IPS-15b (cell line): ENCODE data around the gene ARFGAP3.

Experiments used
- H3K27me3 ChIP-seq: one replicate; pipeline ENCODE4 v1.6.1; 2013; ENCODE audit warnings: low read length; ENCODE audit not compliant: control insufficient read depth, insufficient read depth
- H3K36me3 ChIP-seq: one replicate; pipeline ENCODE4 v1.6.1; 2013; ENCODE audit warnings: low read length; ENCODE audit not compliant: control insufficient read depth, insufficient read depth
- H3K4me1 ChIP-seq: one replicate; pipeline ENCODE4 v1.6.1; 2013; ENCODE audit warnings: mild to moderate bottlenecking, low read length; ENCODE audit not compliant: control insufficient read depth, insufficient read depth
- H3K4me3 ChIP-seq: one replicate; pipeline ENCODE4 v1.5.1; 2013; ENCODE audit warnings: low read depth, low read length
- H3K9ac ChIP-seq: one replicate; pipeline ENCODE4 v1.6.1; 2013; ENCODE audit warnings: low read depth, mild to moderate bottlenecking, low read length
- H3K9me3 ChIP-seq: one replicate; pipeline ENCODE4 v1.6.1; 2013; ENCODE audit warnings: mild to moderate bottlenecking, low read length; ENCODE audit not compliant: control insufficient read depth, insufficient read depth

Gene ARFGAP3

DNA sequence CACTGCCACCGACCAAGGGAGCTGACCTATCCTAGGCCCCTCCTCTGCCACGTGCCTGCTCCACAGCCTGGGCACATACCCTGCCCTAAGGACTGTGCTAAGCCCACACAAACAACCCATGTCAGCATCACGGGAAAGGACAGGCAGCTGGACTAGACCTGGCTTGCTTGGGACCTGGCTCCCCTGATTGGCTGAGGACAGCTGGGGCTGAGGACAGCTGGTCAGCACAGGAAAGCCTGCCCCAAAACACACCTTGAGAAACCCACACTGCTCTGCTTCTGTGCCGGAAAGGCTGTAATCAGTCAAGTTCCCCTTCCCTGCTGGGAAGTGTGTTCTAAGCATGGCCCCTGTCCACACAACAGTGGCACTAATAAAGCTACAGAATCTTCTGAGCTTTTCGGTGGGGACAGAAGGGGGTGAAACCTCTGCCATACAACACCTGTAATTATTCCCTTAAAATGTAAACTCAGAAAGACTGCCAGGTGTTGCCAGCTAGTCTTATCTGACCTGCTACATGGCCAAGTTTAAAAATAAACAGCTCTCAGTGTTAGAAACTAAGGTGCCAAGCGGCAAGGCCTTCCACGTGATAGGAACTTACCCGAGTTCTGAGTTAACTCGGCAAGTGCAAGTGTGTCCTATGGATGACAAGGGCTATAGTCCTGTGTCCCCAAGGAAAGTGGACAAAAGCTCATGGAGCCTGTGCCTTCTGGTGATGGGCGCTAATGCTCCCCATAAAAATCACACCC, 35.7 kb upstream of the ARFGAP3 start:
- Histone ChIP-seq H3K9me3 (no peaks in the 10 kb centered on the region), H3K27me3 (no peaks in the 10 kb centered on the region), H3K36me3 (peaks cover 29% of the 10 kb centered on the region), H3K4me3 (no peak overlapping the region), H3K4me1 (no peaks in the 10 kb centered on the region), H3K9ac (no peak overlapping the region)

DNA sequence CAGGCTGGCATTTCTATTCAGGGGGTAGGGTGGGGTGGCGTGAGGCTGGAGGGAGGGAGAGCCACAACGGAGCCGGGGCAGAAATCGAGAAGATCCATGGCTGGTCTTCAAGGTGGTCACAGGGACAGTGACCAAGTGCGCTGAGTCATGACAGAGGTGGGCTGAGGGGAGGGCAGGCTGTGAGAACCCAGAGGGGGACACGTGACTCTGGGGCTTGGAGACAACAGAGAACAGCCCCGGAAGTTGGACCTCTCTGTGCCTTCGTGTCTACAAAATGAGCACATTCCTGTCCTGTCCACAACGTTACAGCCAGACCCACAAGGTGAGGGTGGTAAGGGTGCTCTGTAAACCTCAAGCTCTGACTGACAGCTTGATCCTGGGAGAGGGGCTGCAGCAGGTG, 35.1 kb upstream of the ARFGAP3 start:
- Histone ChIP-seq H3K4me3 (no peak overlapping the region), H3K27me3 (no peaks in the 10 kb centered on the region), H3K9ac (no peak overlapping the region), H3K9me3 (no peaks in the 10 kb centered on the region), H3K4me1 (no peaks in the 10 kb centered on the region), H3K36me3 (peaks cover 34% of the 10 kb centered on the region)

DNA sequence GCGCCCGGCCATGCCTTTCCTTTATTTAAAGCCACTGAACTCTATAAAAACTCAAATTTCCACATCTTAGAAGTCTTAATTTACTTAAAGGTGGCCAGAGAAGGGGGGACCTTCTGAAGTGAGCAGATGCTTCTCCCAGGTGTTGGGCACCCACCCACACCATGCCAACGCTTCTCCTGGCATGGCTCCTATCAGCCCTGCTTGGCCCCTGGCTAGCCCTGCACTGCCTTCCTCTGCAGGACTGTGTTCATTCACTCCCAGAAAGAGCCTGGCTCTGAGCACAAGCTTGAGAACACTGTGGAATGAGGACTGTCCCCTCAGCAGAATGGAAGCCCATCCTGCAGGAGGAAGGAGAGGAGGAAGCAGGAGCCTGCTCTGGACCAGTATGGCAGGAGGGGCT, 34.6 kb upstream of the ARFGAP3 start:
- H3K4me1 ChIP-seq = no peaks in the 10 kb centered on the region
- H3K27me3 ChIP-seq = no peaks in the 10 kb centered on the region
- H3K36me3 ChIP-seq = peaks cover 39% of the 10 kb centered on the region
- no peaks in the 10 kb centered on the region for H3K9me3 ChIP-seq
- no peak overlapping the region for H3K9ac ChIP-seq
- no peak overlapping the region for H3K4me3 ChIP-seq

DNA sequence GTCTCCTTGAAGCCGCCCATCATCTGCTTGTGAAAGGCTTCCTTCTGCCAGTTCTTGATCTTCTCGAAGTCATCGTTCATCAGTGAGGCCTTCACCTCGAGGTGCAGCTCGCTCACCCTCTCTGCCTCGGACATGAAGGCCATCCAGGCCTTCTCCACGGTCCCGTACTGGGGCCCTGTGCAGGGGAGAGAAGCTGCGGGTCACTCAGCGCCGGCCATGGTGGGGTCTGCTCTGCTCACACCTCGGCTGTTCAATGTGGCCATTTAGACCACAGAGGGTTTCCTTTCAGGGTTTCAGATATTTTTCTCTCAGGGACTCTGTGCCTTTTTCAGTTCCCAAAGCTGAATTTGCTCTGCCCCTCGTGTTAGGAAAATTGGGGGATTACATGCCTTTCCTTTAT, 33.9 kb upstream of the ARFGAP3 start:
- Histone ChIP-seq H3K9me3 (no peaks in the 10 kb centered on the region), H3K4me1 (no peaks in the 10 kb centered on the region), H3K27me3 (no peaks in the 10 kb centered on the region), H3K4me3 (no peak overlapping the region), H3K36me3 (peaks cover 43% of the 10 kb centered on the region), H3K9ac (no peak overlapping the region)

DNA sequence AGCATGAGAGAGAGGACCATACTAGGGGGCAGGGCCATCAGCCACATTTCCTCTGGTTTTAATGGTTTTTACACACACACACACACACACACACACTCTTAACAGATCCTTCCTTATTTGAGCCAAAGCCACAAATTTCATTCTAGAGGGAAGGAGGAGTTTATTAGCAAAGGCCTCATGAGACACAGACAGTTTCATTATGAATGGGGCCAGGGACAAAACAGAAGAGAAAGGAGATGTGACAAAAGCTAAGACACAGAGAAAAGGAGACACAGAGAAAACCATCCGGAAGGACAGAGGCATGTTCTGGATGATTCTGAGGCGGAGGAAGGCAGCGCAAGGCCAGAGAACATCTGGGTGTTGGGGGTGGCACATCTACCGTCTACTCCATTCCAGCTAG, 32.2 kb upstream of the ARFGAP3 start:
- Histone ChIP-seq H3K9ac (no peak overlapping the region), H3K4me3 (no peak overlapping the region), H3K9me3 (no peaks in the 10 kb centered on the region), H3K36me3 (peaks cover 55% of the 10 kb centered on the region), H3K27me3 (no peaks in the 10 kb centered on the region), H3K4me1 (no peaks in the 10 kb centered on the region)

DNA sequence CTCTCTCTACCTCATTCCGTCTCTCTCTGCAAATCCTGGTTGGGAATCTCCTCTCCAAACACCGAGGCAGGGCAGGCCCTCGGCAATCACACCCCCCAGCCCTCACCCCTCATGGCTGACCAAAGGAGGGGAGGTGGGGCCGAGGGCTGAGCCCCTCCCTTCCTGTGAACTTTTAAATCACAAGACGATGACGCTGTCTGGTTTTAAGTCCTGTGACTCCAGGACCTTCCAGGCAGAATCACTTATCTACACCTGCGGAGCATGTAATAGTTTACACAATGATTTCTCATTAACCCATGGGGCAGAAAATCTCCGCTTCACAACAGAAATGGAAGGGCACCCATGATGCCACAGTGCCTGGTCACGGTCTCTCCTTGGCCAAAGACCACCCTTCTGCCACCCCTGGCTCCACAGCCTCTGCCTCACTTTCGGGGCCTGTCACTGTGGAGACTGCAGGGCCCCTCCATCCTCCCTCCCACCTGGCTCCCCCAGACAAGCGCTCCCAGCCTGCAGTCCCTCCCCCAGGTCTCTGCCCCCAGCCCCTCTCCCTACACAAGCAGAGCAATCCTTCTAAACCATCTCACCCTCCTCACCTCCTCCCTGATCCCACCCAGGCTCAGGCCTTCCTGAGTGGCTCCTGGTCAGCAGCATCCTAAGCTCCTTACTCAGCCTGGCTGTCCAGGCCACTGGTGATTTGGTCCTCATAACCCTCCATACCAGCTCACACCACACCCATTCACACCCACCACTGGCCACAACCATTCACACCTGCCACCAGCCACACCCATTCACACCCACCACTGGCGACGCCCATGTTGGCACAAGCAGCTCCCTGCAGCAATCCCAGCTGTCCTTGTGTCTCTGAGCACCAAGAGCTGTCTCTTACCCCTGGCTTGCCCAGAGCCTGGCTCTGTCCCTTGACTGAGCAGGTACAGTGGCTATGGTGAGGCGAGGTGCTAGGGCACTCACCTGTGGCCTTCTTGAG, 30.7 kb upstream of the ARFGAP3 start:
- peaks cover 63% of the 10 kb centered on the region for H3K36me3 ChIP-seq

DNA sequence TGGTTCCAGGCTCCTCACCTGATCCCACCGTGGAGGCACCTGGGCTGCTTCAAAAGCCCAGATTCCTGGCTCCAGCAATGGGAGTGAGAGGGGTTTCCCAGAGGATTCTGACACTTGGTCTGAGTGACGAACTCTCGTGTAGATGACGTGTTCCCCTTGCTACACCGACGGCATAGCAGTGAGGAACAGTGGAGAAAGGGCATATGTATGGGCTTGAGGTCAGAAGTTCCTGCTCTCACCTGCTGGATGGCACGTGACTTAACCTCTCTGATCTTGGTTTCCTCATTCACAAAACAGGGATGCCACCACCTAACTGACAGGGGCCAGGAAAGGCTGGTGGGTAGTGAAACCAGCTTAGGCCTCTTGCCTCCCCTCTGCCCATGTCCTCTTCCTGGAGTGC, 30.0 kb upstream of the ARFGAP3 start:
- Histone ChIP-seq H3K9me3 (no peaks in the 10 kb centered on the region), H3K4me3 (no peak overlapping the region), H3K9ac (no peak overlapping the region)

More for the DNA sequence above, 30.7 kb upstream of the ARFGAP3 start:
- Histone ChIP-seq H3K4me1 (no peaks in the 10 kb centered on the region), H3K27me3 (no peaks in the 10 kb centered on the region), H3K4me3 (no peak overlapping the region), H3K9ac (no peak overlapping the region), H3K9me3 (no peaks in the 10 kb centered on the region)

DNA sequence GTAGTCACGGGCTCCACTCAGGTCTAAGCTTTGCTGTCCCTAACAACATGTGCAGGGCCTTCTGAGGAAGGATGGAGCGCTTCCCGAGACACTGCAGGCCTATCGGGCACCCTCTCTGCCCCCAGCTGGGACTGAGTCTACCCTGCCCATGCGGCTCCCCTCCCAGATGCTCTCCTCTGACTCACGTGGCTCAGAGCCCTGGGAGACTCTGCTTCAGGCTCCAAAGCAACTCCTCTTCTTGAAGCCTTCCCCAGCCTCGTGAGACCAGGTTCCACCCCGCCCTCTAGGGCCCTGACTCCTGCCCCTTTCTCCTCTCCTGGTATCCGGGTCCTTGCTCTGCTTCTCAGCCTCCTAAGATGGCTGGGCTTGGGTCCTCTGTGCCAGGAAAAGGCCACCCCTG, 28.4 kb upstream of the ARFGAP3 start:
- Histone ChIP-seq H3K27me3 (no peaks in the 10 kb centered on the region), H3K9ac (no peak overlapping the region), H3K9me3 (no peaks in the 10 kb centered on the region), H3K36me3 (peaks cover 58% of the 10 kb centered on the region), H3K4me3 (no peak overlapping the region), H3K4me1 (no peaks in the 10 kb centered on the region)

More for the DNA sequence above, 30.0 kb upstream of the ARFGAP3 start:
- no peaks in the 10 kb centered on the region for H3K27me3 ChIP-seq
- no peaks in the 10 kb centered on the region for H3K4me1 ChIP-seq
- H3K36me3 ChIP-seq = peaks cover 64% of the 10 kb centered on the region

DNA sequence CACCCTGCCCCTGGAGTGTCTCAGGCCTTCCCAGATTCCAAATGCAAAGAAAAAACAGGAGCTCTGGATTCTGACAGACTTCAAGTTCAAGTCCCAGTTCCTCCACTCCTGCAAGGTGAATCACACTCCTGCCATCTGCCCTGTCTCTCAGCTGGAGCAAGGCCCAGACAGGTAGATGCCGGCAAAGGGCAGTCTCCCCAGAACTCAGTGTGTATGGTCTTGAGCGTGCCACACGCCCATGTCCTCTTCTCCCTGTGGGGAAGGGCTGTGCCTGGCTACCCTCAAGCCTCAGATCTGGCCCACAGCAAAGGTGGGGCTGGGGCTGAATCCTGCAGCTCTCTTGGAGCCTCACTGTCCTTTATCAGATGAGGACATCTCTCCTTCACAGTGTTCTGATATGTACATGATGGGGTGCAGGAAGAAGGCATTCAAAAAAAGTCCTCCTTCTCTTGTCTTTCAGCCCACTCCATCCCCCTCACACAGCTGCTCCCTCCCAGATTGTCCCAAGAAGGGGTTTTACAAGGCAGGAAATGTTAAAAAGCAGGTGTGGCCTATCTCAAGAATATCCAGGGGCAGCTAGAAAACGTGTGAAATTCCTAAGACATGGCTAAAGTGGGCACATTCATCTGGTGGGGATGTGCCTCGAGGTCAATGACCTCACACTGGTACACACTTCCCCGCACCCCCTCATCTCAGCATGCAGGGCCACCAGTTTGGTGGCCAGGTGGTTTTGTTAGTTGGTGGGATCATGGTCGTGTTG, 27.7 kb upstream of the ARFGAP3 start:
- no peak overlapping the region for H3K9ac ChIP-seq
- peaks cover 58% of the 10 kb centered on the region for H3K36me3 ChIP-seq
- H3K27me3 ChIP-seq = no peaks in the 10 kb centered on the region
- no peak overlapping the region for H3K4me3 ChIP-seq
- H3K9me3 ChIP-seq = no peaks in the 10 kb centered on the region
- H3K4me1 ChIP-seq = no peaks in the 10 kb centered on the region

DNA sequence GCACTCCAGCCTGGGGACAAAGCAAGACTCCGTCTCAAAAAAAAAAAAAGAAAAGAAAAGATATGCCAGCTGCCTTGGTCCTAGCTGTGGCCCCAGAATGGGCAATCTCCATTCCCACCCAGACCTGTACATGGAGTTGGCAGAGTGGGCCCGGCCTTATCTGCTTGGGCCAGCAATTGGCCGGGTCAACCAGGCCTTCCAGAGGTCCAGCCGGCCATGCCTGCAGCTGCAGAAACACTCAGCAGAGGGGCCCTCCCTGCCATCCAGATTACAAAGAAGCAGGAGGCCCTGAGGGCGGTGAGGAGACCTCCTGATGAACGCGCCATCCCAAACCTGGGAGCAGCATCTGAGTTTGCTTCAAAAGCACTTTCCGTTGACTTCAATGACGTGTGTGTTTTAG, 26.9 kb upstream of the ARFGAP3 start:
- Histone ChIP-seq H3K27me3 (no peaks in the 10 kb centered on the region), H3K4me1 (no peaks in the 10 kb centered on the region)

DNA sequence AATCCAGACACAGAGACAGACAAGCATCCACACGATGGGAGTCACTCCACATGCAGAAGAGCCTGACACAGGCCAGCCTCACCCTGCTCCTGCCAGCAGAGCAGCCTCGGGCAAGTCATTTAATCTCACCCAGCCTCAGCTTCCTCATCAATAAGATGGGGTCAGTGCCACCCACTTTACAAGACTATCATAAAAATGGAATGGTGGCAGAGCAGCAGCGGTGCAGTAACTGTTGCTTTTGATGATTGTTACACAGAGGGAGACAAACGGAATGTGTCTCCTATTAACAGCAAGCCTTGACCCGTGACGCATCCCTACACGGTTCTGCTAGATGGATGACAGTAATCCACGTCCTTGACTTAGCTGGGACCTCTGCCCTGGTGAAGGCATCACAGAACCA, 26.0 kb upstream of the ARFGAP3 start:
- Histone ChIP-seq H3K36me3 (peaks cover 60% of the 10 kb centered on the region), H3K9ac (no peak overlapping the region), H3K27me3 (no peaks in the 10 kb centered on the region)

More for the DNA sequence above, 26.9 kb upstream of the ARFGAP3 start:
- Histone ChIP-seq H3K4me3 (no peak overlapping the region), H3K9ac (no peak overlapping the region), H3K36me3 (peaks cover 60% of the 10 kb centered on the region), H3K9me3 (no peaks in the 10 kb centered on the region)

More for the DNA sequence above, 26.0 kb upstream of the ARFGAP3 start:
- no peaks in the 10 kb centered on the region for H3K4me1 ChIP-seq
- H3K9me3 ChIP-seq = no peaks in the 10 kb centered on the region
- no peak overlapping the region for H3K4me3 ChIP-seq
